ENCODE results near the gene FMNL1.
A peak's percentile ranks its signal among the peaks of the same experiment; 100 is the strongest.

Gene FMNL1

DNA sequence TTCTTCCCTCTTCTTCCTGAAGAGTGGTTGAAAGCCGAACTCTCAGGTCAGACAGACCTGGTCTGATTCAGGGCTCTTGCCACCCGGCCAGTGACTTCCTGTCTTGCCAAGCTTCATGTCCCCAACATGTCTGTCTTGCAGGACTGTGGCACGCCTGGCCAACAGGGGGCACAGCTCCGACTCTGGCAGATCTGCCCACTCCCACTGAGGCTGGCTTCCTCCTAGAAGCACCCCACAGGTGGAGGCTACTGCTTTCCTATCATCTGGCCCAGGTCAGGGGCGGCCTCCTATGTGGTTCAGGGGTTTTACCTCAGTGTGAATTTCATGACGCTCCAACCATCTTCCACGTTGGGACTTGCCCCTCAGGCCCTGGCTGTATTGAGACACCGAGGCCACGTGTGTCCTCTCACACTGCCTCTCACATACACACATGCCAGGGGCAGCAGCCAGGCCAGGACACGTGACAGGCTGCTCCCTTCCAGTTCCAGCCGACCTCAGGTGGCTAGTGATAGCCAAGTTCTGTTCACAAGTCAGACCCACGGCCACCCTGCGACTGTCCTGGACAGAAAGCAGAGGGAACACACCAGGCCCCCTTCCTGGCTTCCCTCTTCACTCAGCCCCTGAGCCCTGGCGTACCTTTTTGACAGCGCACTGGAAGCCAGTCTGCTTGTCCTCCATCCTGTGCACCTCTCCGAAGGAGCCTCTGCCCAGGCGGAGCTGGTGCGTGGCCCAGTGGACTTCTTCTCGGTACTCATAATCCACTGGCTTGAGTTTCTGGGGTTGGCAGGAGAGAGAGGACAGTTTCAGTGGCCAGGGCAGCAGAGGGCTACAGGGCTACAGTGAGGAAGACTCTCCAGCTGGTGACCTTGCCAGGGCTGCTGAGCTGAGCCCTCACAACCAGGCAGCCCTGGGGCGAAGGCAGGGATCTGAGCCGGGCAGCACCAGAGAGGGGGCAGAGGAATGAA, 62.8 kb downstream of the FMNL1 start:
- Mint-ChIP-seq H3K36me3 (ENCODE audit: low read depth) (peaks cover 41% of the 10 kb centered on the region), H3K9me3 (no peaks in the 10 kb centered on the region), H3K4me1 (peaks cover 53% of the 10 kb centered on the region), H3K4me3 (no peak overlapping the region), H3K27me3 (ENCODE audit: low read depth) (no peaks in the 10 kb centered on the region), H3K27ac (no peak overlapping the region)
- TF ChIP-seq, protein P1, sequence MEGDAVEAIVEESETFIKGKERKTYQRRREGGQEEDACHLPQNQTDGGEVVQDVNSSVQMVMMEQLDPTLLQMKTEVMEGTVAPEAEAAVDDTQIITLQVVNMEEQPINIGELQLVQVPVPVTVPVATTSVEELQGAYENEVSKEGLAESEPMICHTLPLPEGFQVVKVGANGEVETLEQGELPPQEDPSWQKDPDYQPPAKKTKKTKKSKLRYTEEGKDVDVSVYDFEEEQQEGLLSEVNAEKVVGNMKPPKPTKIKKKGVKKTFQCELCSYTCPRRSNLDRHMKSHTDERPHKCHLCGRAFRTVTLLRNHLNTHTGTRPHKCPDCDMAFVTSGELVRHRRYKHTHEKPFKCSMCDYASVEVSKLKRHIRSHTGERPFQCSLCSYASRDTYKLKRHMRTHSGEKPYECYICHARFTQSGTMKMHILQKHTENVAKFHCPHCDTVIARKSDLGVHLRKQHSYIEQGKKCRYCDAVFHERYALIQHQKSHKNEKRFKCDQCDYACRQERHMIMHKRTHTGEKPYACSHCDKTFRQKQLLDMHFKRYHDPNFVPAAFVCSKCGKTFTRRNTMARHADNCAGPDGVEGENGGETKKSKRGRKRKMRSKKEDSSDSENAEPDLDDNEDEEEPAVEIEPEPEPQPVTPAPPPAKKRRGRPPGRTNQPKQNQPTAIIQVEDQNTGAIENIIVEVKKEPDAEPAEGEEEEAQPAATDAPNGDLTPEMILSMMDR (IDR thresholded peaks at IDR 0.05; ENCODE audit: unreplicated experiment in 3 of 3), result no peak

DNA sequence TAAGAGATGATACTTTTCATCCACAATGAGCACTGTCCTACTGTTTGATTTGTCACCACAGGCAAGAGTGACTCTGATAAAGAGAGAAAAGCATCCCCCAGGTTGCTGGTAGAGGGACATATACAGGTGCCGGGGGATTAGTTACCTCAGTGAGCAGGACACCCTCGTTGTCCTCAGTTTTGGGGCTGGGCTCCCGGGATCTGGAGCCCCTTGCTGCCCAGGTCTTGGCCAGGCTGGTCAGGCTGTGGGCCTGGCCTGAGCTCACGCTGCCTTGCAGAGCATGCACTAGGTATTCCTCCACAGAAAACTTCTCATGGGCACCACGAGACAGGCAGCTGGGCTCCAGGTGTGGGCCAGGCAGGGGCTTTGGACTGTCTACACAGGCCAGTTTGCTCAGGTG, 64.6 kb downstream of the FMNL1 start:
- Mint-ChIP-seq H3K4me3 (no peak overlapping the region), H3K36me3 (ENCODE audit: low read depth) (peaks cover 47% of the 10 kb centered on the region), H3K27me3 (ENCODE audit: low read depth) (no peaks in the 10 kb centered on the region), H3K4me1 (peaks cover 65% of the 10 kb centered on the region), H3K27ac (no peak overlapping the region), H3K9me3 (no peaks in the 10 kb centered on the region)
- TF ChIP-seq, protein P1 (IDR thresholded peaks at IDR 0.05; ENCODE audit: unreplicated experiment in 3 of 3), result no peak

DNA sequence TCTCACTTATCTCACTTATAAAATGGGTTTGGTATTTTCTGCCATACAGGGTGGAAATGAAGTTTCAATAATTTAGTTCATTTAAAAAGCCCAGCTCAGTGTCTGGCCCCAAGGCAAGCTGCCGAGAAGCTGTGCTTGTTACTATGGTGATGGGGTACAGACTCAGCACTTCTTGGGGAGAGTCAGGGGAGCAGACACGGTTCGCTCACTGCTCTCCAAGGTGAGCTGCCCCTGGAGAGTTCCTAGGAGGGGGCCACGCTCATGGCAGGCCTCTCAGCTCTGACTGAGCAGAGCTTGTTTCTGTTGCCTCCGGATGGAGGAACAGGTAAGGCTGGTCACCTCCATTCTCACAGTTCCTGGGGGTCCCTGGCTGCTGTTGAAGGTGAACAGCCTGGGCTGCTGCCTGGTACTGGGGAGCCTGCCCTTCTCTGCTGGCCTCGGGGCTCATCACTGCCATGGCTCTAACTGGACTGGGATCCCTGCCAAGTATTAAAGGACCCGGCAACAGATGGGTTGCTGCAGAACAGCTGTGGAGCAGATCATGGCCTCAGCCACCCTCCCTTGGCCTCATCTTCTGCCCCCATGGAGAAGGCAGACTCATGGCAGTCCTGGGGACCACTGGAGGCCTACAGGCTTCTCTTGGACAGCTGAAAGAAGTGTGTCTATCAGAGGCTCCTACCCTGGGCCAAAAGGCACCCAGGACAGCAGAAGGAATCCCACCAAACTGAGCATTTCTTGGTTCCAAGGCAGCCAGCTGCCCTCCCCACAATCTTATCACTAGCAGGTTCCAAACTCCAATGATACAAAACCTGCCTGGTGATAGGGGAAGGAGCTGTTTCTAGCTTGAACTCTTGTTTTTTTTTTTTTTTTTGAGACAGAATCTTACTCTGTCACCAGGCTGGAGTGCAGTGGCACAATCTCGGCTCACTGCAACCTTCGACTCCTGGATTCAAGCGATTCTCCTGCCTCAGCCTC, 66.1 kb downstream of the FMNL1 start:
- TF ChIP-seq, protein P1 (IDR thresholded peaks at IDR 0.05; ENCODE audit: unreplicated experiment in 3 of 3), result no peak
- Mint-ChIP-seq H3K4me3 (no peak overlapping the region), H3K27me3 (ENCODE audit: low read depth) (no peaks in the 10 kb centered on the region), H3K9me3 (no peaks in the 10 kb centered on the region), H3K4me1 (peaks cover 70% of the 10 kb centered on the region), H3K27ac (peak overlapping the region in 1 of 3 experiments; percentile 15), H3K36me3 (ENCODE audit: low read depth) (peaks cover 37% of the 10 kb centered on the region)

DNA sequence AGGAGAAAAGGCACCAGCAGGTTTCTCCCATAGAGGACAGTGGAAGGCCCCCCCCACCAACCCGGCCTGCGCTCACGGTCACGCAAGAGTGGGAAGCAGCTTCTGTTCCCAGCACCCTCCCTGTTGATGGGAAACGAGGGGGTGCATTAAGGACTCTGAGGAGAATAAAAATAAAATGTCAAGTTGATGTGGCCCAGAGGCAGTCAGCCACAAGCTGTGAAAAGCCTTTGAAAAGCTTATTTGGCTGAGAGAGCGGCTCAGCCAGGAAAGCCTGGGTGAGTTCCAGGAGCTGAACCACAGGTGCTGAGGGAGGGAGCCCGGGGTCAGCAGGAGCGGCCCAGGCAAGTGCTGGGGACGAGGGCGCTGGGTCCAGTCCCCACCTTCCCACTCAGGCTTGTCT, 67.1 kb downstream of the FMNL1 start:
- Mint-ChIP-seq H3K27ac (peak overlapping the region in 2 of 3 experiments; percentile 68 to 70), H3K4me3 (peak overlapping the region in 1 of 3 experiments; percentile 55), H3K36me3 (ENCODE audit: low read depth) (peaks cover 34% of the 10 kb centered on the region), H3K9me3 (no peaks in the 10 kb centered on the region), H3K4me1 (peaks cover 74% of the 10 kb centered on the region), H3K27me3 (ENCODE audit: low read depth) (no peaks in the 10 kb centered on the region)
- TF ChIP-seq, protein P1 (IDR thresholded peaks at IDR 0.05; ENCODE audit: unreplicated experiment in 3 of 3), result no peak

DNA sequence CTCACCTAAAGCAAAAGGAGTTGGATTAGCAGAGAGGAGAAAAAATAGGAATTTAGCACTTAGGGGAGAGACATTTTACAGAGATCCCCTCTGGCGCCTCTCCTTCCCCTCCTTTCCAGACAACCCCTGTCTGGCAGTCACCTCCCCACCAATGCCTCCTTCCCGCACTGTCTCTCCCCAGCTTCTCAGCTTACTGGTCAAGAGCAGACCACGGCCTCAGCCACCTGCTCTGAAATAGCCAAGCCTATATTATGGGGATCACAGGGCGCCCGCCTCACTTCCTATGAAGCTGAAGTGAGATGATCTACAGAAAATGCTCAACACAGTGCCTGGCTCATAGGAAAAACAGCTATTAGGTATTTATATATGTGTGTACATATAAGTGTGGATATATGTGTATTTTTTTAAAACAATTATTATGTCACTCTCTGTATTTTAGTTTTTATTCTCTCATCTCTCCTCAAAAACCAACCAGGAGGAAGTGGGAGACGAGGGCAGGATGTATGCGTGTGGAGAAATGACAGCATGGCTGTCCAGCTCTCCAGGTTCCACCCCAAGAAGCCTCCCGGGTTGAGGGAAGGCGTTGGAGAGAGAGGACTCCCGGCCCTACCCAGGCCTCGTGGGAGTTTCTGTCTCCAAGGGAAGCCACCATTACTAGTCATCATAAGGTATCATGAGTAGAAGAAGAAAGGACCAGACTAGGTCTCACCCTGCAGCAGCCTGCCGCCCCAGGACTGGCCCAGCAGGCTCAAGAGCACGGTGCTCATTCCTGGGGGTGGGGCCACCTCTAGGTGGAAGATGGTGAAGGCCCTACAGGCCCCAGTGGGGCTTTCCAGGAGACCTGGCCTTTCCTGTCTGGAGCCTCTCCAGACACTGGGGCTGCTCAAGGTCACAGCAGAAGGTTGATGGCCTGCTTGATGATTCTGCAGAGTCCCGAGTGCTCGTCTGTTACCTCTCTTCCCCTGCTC, 67.9 kb downstream of the FMNL1 start:
- TF ChIP-seq, protein P1 (IDR thresholded peaks at IDR 0.05; ENCODE audit: unreplicated experiment in 3 of 3), result no peak
- Mint-ChIP-seq H3K9me3 (no peaks in the 10 kb centered on the region), H3K36me3 (ENCODE audit: low read depth) (peaks cover 27% of the 10 kb centered on the region), H3K4me1 (peaks cover 75% of the 10 kb centered on the region), H3K27ac (peak overlapping the region in 2 of 3 experiments; percentile 31 to 47), H3K27me3 (ENCODE audit: low read depth) (no peaks in the 10 kb centered on the region), H3K4me3 (peak overlapping the region in 1 of 3 experiments; percentile 55)

Measured in nephron (organoid).